G401 (cell line): Measurements from ENCODE around the gene FBXO10. TPM values are rescaled to one million over a fixed set of nuclear protein-coding genes. Genes with fewer than 3 reads are reported as not detected.
"Not testable (repeated sequence)": the region's sequence is repeated elsewhere in the genome, so short reads cannot be mapped to it uniquely, and the experiment has no call there.

ENCODE experiments used
- DNase-seq: peaks from one replicate; pipeline ENCODE4 v3.0.0-alpha.2; 2015; ENCODE audit warnings: low spot score
- in situ Hi-C: cut with HindIII; loops from 2 replicates; pipeline ENCODE4 v1.10.0; 2016; ENCODE audit warnings: low sequenced_read_pairs, mixed read lengths
- total RNA-seq: library from RNA; depleted of rRNA; stranded (reverse); fragments of >200 nt; shearing (Covaris generic); gene quantifications from 2 replicates; pipeline ENCODE4 v1.2.3, GENCODE V29; 2014

Gene FBXO10
- total RNA-seq, 1 experiment from 2014 or later, result 17.5 TPM

GRCh38 chr9:37498457-37498856 is 77.7 kb downstream of the FBXO10 start:
- DNase-seq, result no peak
- in situ Hi-C loops, result no loop called here

- in situ Hi-C loops, result no loop called here
Observed at GRCh38 chr9:37497320-37497719, 78.9 kb downstream of the FBXO10 start.

DNA sequence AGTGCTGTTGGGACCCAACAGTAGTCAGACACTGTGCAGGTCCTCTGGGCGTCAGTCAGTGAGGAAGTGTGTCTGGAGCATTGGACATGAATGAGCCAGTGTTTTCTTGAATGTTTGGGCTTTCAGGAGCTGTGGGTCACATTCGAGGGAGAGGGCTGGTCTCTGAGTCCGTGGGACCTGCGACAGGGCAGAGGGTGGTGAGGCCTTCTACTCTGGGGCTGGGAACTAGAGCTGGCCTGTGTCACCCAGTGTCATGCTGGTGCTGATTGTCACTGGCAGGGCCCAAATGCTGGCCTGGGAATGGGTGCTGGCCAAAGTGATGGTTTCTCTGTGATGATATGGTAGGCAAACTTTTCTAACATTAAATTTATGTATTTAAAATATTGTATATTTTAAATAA is 80.2 kb downstream of the FBXO10 start:
- in situ Hi-C loops, result no loop called here
- DNase-seq, result no peak

More at GRCh38 chr9:37497320-37497719, 78.9 kb downstream of the FBXO10 start:
- DNase-seq, result no peak

GRCh38 chr9:37495571-37495970 is 80.6 kb downstream of the FBXO10 start:
- DNase-seq, result no peak
- in situ Hi-C loops, result no loop called here

DNA sequence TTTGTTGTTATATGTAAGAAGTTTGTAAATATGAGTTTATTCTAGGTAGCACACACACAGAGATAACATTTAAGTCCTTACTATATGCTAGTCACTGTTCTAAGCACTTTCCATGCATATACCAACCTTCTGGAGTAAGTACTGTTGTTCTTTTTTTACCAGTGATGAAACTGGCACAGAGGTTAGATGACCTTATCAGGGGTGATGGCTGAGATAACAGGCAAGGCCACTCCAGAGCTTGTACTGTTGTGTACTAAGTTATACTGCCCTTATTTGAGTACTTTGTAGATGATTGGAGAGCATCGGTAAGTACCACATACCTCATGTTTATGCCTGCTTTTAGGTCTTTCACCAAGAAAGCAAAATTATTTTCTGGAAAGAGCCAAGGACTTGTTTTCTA is 84.2 kb downstream of the FBXO10 start:
- in situ Hi-C loops, result no loop called here
- no peak for DNase-seq

DNA sequence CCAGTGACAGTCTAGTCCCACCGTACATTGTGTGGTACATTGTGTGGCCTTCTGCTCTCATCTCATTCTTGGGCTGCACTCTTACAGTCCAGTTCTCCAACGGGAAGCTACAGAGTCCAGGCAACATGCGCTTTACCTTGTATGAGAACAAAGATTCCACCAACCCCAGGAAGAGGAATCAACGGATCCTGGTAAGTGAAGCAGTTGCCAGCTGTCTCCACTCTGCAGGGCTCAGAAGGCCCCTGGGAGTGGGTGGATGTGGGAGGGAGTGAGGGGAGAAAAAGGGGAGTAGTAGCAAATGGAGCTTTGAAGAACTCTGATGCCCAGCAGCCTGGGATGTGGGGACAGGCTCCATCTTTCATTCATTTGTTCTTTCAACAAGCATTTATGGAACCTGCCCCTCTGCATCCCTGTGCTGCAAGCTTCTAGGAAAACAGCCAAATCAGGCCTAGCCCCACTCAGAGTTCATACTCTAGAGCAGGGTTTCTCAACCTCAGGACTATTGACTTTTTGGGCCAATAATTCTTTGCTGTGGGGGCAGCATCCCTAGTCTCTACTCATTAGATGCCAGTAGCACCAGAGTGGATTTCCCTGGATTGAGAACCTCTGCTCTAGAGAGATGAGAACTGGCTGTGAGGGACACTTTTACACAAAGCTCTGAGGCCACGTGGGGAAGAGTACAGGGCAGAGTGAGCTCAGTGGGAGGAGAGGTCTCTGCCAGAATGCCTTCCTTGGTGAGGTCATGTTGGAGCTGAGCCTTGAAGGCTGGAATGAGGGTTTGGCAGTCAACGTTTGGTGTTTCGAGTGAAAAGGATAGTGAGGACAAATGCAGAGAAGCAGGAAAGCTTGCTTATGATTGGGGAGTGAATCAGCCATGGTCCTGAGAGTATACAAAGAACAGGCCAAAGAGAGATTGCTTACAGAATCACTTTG is 89.3 kb downstream of the FBXO10 start:
- DNase-seq, result peak; percentile 65
- in situ Hi-C loops, result no loop called here

DNA sequence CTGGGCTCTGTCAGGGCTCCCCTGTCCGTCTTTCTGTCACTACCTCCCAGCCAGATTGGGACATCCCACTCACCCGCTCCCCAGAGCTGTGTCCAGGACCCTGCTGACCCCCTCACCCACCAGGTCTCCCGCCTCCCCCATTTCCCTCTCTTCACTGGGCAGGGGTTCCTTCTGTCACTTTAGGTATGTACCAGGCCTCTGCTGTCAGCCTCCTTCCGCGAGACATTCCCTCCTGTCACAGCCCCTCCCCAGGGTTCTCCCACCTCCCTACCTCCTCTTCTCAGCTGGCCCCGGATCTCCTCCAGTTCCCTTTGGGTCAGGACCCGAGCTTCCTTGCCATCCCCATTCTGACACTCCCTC is 89.9 kb downstream of the FBXO10 start:
- no peak for DNase-seq
- in situ Hi-C loops, result no loop called here

DNA sequence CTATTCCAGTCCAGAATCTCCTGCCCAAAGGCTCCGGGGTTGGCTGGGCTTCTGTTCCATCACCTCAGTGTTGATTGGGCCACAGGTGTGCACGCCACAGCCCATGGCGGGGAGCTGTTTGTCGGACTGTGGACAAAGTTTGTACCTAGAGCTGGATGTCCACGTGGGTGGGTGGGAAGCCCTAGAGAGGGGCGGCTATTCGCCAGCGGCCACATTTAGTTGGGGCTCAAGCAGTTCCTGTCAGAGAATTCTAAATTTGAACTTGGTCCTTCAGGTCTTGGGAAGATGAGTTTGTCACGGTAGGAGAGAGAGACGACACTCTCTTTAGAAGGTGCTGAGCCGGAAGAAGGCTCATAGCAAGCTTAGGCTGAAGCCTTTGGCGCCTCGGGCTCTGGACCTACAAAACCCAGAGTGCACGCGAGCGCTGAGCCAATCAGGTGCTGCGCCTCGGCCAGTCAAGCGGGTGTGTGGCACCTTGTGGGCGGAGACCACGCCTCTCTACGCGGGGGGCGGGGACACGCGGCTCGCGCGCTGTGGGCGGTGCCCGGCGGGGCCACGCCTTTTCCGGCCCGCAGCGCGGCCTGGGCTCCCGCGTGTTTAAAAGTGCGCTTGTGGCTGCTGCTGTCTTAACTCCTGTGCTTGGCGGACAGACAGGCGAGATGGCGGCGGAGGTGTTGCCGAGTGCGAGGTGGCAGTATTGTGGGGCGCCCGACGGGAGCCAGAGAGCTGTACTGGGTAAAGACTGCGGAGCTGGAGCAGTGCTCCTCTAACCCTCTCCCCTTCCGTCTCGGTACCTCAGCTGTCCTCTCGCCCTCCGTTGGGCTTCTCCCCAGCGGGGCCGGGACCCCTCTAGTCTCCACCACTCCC is 90.6 kb downstream of the FBXO10 start, which contains the start of gene POLR1E:
Gene POLR1E, plus strand, starts transcription at position 560 of the 867 bp plus-strand sequence. Its CDS starts 100 bp downstream, at position 660.
- peak; percentile 97 for DNase-seq
- in situ Hi-C loops, result no loop called here

DNA sequence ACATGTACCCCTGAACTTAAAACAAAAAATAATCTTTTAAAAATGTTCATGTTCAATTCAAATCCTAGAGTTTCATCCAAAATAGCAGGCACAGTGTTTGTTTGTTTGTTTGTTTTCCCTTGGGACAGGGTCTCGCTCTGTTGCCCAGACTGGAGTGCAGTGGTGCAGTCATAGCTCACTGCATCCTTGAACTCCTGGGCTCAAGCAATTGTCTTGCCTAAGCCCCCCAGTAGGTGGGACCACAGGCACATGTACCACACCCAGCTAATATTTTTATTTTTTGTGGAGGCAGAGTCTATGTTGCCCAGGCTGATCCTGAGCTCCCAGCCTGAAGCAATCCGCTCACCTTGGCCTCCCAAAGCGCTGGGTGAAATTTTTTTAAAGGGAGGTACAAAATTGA is 95.4 kb downstream of the FBXO10 start:
- in situ Hi-C loops, result no loop called here
- no peak for DNase-seq

DNA sequence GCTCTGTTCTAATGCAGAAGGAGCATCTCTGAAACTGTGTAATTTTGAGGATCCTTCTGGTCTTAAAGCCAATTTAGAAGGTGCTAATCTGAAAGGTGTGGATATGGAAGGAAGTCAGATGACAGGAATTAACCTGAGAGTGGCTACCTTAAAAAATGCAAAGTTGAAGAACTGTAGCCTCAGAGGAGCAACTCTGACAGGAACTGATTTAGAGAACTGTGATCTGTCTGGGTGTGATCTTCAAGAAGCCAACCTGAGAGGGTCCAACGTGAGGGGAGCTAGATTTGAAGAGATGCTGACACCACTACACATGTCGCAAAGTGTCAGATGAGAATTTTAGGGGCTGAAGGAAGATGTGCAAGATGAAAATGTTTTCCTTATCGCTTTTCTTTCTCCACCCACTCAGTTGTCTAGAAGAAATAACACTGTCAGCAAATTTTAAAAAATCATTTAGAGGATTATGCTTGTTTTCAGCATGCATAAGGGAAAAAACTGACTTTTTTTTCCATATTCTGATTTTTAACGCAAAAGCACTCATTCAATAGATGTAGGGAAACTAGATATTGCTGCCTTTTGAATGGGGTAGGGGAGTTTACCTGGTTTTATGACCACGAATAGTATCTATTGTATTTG is 98.1 kb downstream of the FBXO10 start:
- in situ Hi-C loops, DNase-seq: not testable (repeated sequence)

DNA sequence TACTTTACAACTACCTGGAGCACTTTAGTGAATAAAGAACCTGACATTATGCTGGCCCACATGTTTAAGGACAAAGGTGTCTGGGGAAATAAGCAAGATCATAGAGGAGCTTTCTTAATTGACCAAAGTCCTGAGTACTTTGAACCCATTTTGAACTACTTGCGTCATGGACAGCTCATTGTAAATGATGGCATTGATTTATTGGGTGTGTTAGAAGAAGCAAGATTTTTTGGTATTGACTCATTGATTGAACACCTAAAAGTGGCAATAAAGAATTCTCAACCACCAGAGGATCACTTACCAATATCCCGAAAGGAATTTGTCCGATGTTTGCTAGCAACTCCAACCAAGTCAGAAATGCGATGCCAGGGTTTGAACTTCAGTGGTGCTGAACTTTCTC is 98.7 kb downstream of the FBXO10 start:
- in situ Hi-C loops, DNase-seq: not testable (repeated sequence)

DNA sequence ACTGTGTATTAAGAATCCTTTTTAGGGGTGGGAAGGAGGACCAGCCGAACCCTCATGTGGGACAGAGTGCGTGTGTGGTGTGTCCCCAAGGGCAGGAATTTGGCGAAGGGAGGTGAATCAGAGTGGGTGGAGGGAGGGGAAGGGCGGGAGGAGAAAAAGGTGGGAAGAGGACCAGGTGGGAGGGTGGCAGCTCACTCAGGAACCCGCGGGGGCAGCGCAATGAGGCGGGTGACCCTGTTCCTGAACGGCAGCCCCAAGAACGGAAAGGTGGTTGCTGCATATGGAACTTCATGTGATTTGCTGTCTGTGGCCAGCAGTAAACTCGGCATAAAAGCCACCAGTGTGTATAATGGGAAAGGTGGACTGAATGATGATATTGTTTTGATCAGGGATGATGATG is 99.2 kb downstream of the FBXO10 start:
- in situ Hi-C loops, result no loop called here
- no peak for DNase-seq

- in situ Hi-C loops, result no loop called here
- no peak for DNase-seq
Observed at GRCh38 chr9:37474438-37474837, 101.7 kb downstream of the FBXO10 start.

- DNase-seq, in situ Hi-C loops: not testable (repeated sequence)
Observed at GRCh38 chr9:37473982-37474381, 102.2 kb downstream of the FBXO10 start.

GRCh38 chr9:37471942-37472684 is 104.1 kb downstream of the FBXO10 start:
- DNase-seq, result peak; percentile 72
- in situ Hi-C loops, result no loop called here

DNA sequence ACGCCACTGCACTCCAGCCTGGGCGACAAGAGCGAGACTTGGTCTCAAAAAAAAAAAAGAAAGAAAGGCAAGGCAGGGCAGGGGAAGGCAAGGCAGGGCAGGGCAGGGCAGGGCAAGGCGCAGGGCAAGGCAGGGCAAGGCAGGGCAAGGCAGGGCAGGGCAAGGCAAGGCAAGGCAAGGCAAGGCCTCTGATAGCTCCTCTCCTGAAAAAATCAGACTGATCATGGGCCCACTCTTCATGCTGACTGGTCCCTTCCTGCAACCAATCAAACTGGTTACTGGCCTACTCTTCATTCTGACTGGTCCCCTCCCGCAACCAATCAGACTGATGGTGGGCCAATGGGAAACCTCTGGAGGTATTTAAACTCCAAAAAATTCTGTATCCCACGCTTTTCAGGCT is 107.6 kb downstream of the FBXO10 start:
- in situ Hi-C loops, result no loop called here
- DNase-seq, result no peak

DNA sequence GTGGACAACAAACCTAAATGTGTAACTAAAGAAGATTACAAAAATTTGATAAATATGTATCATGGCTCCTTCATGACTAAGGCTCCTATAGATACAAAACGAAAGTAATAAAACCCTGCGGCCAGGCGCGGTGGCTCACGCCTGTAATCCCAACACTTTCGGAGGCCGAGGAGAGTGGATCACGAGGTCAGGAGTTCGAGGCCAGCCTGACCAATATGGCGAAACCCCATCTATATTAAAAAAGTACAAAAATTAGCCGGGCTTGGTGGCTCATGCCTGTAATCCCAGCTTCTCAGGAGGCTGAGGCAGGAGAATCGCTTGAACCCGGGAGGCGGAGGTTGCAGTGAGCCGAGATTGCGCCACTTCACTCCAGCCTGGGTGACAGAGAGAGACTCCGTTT is 108.7 kb downstream of the FBXO10 start:
- in situ Hi-C loops, DNase-seq: not testable (repeated sequence)

GRCh38 chr9:37466037-37466709 is 110.0 kb downstream of the FBXO10 start:
- in situ Hi-C loops, result no loop called here
- peak; percentile 73 for DNase-seq
